ENCODE data around the gene NR1H3.
A peak's percentile ranks its signal among the peaks of the same experiment; 100 is the strongest.

The NR1H3 gene

GRCh38 chr11:47244448-47245350 is 13.1 kb upstream of the NR1H3 start:
- no peak for DNase-seq (ENCODE audit: low read depth, low spot score)

- no peak for DNase-seq (ENCODE audit: low read depth, low spot score)
Measured at GRCh38 chr11:47245611-47246357, 12.0 kb upstream of the NR1H3 start.

DNA sequence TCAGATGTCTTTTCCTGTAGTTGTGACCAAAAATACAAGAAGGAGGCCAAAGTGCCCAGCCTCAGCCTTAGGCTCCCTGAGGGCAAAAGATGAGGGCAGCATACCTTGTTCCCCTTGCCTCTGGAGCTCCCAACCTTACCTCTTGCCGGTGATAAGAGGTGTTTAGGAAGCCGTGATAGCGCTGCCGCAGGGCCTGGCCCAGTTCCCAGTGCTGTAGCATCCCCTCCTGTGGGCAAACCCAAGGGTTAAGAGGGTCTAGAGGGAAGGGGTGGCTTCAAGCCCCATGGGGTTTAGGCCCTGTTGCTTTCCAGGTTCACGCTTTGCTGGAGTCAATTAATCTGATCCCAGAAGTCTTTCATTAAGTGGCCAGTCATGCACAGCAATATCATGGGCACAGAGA is 10.3 kb upstream of the NR1H3 start:
- no peak for DNase-seq (ENCODE audit: low read depth, low spot score)

- no peak for DNase-seq (ENCODE audit: low read depth, low spot score)
Measured at GRCh38 chr11:47248304-47248663, 9.5 kb upstream of the NR1H3 start.

DNA sequence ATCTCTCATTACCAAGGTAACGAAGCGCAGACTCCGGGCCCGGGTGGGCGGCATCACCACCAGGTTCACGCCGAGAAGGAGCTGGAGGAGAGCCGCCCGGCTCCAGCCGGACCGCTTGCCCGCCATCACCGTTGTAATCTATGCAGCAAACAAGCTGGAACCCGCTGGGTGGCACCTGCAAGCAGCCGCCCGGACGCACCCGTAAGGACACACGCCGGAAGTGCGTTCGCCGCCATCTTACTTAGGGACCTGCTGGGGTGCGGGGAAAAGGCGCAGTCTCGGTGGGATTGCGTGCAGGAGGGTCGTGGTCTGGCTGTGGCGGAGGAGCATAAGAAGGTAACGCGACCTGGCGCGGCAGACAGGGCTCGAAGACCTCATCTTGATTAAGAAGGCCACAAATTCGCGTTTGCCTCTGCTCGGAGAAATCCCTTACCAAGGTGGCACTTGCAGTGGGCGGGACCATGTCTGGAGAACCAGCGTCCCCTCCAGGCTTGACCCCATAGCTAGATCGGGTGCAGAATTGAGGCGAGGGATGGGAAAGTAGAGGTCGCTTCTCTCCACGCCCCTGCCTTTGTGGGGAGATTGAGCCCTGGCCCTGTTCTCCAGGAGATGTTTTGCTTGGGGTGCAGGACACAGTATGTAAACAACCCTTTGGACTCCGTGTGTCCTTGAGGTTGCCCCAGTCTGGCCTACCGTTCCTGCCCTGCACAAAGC is 9.0 kb upstream of the NR1H3 start, which contains the start of gene ACP2:
ACP2 (minus strand) TSS at position 151 of the 714 bp plus-strand sequence; CDS start at position 126, 25 bp downstream.
- no peak for DNase-seq (ENCODE audit: low read depth, low spot score)

GRCh38 chr11:47249378-47249715 is 8.4 kb upstream of the NR1H3 start:
- DNase-seq (ENCODE audit: low read depth, low spot score), result no peak

- DNase-seq (ENCODE audit: low read depth, low spot score), result no peak
Measured at GRCh38 chr11:47251751-47252150, 6.0 kb upstream of the NR1H3 start.

DNA sequence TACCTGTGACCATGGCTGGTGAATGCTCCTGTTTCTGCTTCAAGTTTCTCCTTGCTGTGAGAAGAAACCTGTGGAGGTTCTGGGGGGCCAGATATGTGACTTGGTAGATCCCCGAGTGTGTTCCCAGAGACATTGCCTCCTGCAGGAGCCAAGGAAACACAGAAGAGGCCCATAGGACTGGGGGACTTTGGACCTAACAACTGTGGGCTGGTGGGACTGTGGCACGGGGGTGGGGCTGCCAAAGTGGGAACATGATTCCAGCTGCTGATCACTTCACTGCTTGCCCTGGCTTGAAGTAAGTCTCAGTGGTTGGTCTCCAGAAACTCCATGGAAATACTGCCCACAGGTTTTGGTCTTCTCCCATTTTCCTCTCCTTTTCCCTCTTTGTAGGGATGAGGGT is 4.1 kb upstream of the NR1H3 start:
- DNase-seq (ENCODE audit: low read depth, low spot score), result no peak

DNA sequence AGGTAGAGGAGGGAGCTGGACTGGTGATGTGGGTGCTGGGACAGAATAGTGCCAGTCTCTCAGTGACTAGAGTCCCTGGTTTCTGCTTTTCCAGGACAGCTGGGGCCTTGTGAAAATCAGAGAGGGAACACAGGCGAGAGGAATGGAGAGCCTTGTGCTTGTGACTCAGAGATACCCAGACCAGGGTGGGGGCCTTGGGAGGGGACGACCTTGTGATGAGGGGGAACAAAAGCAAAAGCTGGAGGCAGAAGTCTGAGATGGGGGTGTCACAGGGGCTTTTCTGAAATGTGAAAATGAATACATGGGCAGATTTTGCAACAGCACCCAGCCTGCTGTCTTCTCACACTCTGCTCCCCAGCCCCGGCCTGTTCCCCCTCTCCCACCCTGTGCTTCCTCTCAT is 3.4 kb upstream of the NR1H3 start:
- DNase-seq (ENCODE audit: low read depth, low spot score), result no peak

DNA sequence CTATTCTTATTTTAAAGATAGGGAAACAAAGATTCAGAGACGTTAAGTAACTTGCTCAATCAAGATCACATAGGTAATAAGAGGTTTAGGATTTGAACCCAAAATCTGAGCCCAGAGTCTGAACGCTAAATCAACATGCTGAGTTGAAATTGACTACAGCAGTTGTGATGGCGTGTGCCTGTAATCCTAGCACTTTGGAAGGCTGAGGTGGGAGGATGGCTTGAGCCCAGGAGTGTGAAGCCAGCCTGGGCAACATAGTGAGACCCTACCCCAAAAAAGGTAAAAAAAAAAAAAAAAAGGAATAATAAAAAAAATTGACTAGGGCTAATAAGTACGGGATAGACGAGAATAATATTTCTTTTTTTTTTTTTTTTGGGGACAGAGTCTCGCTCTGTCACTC is 1.4 kb upstream of the NR1H3 start:
- DNase-seq (ENCODE audit: low read depth, low spot score), result no peak

- DNase-seq (ENCODE audit: low read depth, low spot score), result no peak
Measured at GRCh38 chr11:47257177-47257516, 649 bp upstream of the NR1H3 start.

GRCh38 chr11:47258317-47258902 is 614 bp downstream of the NR1H3 start:
- DNase-seq (ENCODE audit: low read depth, low spot score), result no peak

GRCh38 chr11:47259232-47259977 is 1.6 kb downstream of the NR1H3 start:
- no peak for DNase-seq (ENCODE audit: low read depth, low spot score)

DNA sequence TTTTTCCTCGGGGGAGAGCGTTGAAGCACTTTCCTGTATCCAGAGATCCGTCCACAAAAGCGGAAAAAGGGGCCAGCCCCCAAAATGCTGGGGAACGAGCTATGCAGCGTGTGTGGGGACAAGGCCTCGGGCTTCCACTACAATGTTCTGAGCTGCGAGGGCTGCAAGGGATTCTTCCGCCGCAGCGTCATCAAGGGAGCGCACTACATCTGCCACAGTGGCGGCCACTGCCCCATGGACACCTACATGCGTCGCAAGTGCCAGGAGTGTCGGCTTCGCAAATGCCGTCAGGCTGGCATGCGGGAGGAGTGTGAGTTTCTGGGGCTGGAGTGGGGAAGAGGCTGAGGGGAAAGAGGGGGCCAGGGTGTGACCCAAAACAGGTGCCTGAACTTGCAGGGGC is 2.6 kb downstream of the NR1H3 start:
- DNase-seq (ENCODE audit: low read depth, low spot score), result no peak

DNA sequence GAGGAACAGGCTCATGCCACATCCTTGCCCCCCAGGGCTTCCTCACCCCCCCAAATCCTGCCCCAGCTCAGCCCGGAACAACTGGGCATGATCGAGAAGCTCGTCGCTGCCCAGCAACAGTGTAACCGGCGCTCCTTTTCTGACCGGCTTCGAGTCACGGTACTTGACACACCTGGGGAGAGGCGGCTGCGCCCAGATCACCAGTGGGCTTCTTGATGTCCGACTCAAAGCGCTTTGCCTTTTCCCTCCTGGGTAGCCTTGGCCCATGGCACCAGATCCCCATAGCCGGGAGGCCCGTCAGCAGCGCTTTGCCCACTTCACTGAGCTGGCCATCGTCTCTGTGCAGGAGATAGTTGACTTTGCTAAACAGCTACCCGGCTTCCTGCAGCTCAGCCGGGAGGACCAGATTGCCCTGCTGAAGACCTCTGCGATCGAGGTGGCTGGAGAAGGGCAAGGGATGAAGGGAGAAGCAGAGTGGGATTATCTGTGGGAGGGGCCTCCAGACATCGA is 3.5 kb downstream of the NR1H3 start:
- DNase-seq (ENCODE audit: low read depth, low spot score), result no peak

DNA sequence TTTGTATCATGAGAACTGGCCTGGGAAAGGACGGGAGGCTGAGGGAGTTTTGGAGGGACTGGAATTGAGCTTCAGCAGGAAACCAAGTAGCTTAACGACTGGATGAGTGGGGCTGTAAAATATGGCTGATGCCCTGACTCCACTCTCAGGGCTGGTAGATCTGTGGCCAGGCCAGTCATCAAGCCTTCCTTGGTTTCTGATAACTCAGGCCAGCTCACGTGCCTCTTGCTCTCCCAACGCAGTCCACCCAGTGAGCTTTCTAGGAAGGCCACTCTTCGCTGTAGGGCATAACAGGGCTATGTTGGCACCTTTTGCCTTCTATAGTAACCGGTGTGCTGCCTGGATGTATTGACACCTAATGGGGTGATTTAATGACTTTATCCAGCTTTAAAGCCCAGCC is 6.3 kb downstream of the NR1H3 start:
- DNase-seq (ENCODE audit: low read depth, low spot score), result no peak

DNA sequence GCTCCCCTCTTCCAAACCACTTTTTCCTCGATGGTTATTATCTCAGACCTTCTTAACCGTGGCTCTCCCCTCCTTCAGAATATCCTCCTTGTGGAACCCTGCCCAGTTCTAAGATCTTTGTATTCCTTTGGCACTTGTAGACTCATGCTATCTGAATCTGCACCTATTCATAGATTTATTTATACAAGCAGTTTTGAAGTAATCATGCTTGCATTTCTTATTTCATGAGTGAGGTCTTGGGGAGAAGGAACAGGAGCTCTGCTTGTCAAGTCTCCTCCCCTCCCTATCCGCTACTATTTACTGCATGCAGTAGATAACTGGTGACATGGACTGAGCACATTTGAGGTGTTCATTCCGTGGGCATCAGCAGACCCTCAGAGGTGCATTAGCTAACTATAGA is 6.7 kb downstream of the NR1H3 start:
- no peak for DNase-seq (ENCODE audit: low read depth, low spot score)

GRCh38 chr11:47267876-47268275 is 10.1 kb downstream of the NR1H3 start:
- no peak for DNase-seq (ENCODE audit: low read depth, low spot score)

GRCh38 chr11:47268448-47269001 is 10.7 kb downstream of the NR1H3 start:
- DNase-seq (ENCODE audit: low read depth, low spot score), result no peak

DNA sequence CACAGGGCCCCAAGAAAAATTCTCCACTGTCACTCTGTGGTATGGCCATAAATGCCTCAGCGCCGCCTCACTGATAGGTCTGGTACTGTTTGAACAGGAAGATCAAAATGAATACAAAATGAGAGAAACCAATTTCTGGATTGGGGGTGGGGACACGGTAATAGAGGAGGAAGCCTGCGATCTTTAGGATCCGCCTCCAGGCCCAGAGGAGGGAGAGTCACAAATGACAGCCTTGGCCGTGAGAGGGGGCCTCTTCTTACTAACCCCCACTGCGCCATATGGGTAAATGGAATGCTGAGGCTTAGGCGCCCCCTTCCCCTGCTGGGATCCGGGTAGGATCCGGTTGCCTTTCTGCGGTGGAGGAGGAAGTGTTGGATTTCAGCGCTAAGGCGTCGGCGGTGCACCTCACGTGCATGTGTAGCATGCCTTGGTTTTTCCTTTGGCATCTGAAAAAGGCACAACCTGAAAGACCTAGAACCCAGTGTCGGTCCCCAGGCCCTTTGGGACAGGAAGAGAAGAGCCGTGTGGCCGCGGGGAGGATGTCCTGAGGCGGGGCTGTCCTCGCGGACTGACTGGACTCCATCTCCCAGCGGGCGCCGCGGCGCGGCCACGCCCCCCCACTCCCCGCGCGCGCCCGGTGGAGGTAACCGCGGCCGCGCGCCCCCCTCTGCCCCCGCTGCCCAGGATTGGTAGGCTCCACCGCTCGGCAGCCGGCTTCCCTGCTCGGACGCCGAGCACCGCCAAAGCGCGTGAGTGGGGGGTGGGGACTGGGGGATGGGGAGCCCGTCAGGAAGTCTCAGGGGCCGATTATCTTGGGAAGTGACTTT is 11.4 kb downstream of the NR1H3 start:
- DNase-seq (ENCODE audit: low read depth, low spot score), result peak; percentile 62

All from smooth muscle cell of the brain vasculature (primary cell).